Nephron progenitor cell (in vitro differentiated cells): Measurements from ENCODE around the gene C2CD4C.

Source experiments
- DNase-seq: peaks from one replicate; pipeline ENCODE4 v3.0.0; 2021
- H3K27ac Mint-ChIP-seq: 2 replicates; pipeline ENCODE4 v1.8.0; 2021; ENCODE audit warnings: mild to moderate bottlenecking, moderate library complexity, mixed read lengths
- H3K27me3 Mint-ChIP-seq: 2 replicates; pipeline ENCODE4 v1.8.0; 2021; ENCODE audit warnings: mild to moderate bottlenecking, low read depth, mixed read lengths; ENCODE audit not compliant: poor library complexity
- H3K36me3 Mint-ChIP-seq: 2 replicates; pipeline ENCODE4 v1.8.0; 2021; ENCODE audit warnings: low read depth, mixed read lengths
- H3K4me1 Mint-ChIP-seq: 2 replicates; pipeline ENCODE4 v1.8.0; 2021; ENCODE audit warnings: mixed read lengths
- H3K4me3 Mint-ChIP-seq: 2 replicates; pipeline ENCODE4 v1.8.0; 2021; ENCODE audit warnings: mild to moderate bottlenecking, moderate library complexity, mixed read lengths
- H3K9me3 Mint-ChIP-seq: 2 replicates; pipeline ENCODE4 v1.8.0; 2021; ENCODE audit warnings: mild to moderate bottlenecking, moderate library complexity, mixed read lengths
- TF ChIP-seq, protein P1 (sequence below): fragments of 200-600 bp; sonication (generic); IDR thresholded peaks from 2 replicates; pipeline ENCODE4 v1.5.0; 2021; ENCODE audit warnings: antibody characterized with exemption

C2CD4C gene

DNA sequence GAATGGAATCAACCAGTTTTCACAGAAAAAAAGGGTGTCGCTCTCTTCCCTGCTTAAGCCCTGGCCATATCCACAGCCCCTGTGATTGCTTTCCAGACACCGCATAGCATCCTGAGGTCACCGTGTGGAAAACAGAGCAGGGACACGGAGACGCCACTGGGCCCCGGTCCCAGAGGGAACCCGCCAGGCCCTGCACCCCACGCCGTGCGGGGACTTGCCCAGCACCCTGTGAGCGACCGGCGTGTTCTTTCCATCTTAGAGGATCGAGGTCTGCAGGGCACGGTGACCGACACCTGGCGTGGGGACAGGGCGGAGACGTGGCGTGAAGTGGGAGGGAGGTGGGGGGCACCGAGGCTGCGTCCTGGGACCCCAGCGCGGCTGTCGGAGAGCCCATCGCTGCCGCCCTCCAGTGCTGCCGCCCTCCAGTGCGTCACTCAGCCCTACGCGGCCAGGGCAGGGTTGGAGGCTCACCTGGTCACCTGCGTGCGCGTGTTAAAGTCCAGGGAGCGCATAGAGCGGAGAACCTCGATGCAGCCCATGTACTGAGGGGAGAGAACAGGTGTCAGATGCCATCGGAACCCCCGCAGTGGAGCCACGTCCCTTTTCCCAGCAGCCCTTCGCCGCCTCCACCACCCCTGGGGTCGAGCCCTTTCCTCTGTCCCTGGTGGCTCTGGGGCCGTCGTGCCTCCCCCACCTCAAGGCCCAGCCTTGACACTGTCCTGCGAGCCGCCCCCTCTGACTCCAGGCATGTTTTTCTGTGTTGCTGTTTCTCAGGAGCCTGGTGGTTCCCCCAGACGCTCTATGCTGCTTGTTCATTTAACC, 31.7 kb upstream of the C2CD4C start:
- Mint-ChIP-seq H3K27me3 (peaks cover 5% of the 10 kb centered on the region), H3K27ac (no peak overlapping the region), H3K4me1 (peaks cover 29% of the 10 kb centered on the region), H3K4me3 (no peak overlapping the region), H3K9me3 (peaks cover 10% of the 10 kb centered on the region), H3K36me3 (peaks cover 32% of the 10 kb centered on the region)
- TF ChIP-seq, protein P1, sequence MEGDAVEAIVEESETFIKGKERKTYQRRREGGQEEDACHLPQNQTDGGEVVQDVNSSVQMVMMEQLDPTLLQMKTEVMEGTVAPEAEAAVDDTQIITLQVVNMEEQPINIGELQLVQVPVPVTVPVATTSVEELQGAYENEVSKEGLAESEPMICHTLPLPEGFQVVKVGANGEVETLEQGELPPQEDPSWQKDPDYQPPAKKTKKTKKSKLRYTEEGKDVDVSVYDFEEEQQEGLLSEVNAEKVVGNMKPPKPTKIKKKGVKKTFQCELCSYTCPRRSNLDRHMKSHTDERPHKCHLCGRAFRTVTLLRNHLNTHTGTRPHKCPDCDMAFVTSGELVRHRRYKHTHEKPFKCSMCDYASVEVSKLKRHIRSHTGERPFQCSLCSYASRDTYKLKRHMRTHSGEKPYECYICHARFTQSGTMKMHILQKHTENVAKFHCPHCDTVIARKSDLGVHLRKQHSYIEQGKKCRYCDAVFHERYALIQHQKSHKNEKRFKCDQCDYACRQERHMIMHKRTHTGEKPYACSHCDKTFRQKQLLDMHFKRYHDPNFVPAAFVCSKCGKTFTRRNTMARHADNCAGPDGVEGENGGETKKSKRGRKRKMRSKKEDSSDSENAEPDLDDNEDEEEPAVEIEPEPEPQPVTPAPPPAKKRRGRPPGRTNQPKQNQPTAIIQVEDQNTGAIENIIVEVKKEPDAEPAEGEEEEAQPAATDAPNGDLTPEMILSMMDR = no peak
- DNase-seq = no peak

DNA sequence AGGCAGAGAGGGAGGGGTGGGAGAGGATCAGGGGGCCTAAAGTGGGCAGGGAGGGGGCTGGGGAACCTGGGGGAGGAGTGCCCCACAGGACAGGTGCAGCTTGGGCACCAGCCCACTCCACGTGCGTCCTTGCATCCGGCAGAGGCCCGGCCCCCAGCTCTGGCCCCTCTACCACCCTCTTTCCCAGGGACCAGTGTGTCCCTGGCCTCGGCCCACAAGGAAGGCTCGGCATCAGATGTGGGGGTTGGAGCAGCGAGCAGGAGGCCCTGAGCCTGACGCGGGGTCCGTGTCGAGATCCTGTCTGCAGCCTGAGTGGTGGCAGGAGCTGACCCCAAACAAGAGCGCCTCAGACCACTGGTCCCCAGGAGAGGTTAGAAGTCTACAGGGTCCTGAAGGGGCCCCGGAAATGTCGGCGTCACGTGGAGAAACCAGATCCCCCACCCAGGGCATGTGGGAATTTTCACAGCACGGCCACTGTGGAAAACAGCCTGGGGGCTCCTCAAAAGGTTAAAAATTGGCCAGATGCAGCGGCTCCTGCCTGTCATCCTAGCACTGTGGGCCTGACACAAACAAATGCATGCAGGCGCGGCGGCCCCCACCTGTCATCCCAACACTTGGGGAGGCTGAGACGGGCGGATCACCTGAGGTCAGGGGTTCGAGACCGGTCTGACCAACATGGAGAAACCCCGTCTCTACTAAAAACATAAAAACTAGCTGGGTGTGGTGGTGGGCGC, 30.4 kb upstream of the C2CD4C start:
- H3K4me1 Mint-ChIP-seq = peaks cover 37% of the 10 kb centered on the region
- TF ChIP-seq, protein P1 = no peak
- peaks cover 10% of the 10 kb centered on the region for H3K9me3 Mint-ChIP-seq
- DNase-seq = no peak
- H3K27ac Mint-ChIP-seq = no peak overlapping the region
- H3K27me3 Mint-ChIP-seq = peaks cover 5% of the 10 kb centered on the region
- H3K36me3 Mint-ChIP-seq = peaks cover 24% of the 10 kb centered on the region
- no peak overlapping the region for H3K4me3 Mint-ChIP-seq

DNA sequence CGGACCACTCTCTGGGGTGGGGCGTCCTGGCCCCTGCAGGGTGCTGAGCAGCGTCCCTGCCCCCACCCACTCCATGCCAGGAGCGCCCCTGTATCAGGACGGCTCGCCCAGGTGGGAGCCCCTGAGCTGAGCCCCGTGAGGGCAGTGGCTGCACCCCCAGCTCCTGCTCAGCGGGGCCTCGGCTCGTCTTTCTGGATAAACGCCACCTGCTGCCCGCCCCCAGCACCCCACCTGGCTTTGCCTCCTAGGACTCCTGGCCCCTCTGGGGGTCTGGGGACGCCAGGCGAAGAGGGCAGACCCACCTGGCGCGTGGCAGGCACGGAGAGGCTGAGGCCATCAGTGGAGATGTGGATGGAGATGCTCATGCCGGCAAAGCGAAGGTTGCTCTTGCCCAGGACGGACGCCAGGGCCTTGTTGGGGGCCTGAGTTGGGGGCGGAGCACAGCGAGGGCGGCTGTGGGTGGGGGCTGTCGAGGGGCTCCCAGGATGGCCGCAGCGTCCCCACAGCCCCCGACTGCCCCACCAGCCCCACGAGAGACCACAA, 29.5 kb upstream of the C2CD4C start:
- Mint-ChIP-seq H3K27ac (no peak overlapping the region), H3K27me3 (peaks cover 5% of the 10 kb centered on the region), H3K4me3 (no peak overlapping the region), H3K36me3 (peaks cover 24% of the 10 kb centered on the region), H3K9me3 (peaks cover 10% of the 10 kb centered on the region), H3K4me1 (peaks cover 37% of the 10 kb centered on the region)
- TF ChIP-seq, protein P1 = no peak
- DNase-seq = no peak

DNA sequence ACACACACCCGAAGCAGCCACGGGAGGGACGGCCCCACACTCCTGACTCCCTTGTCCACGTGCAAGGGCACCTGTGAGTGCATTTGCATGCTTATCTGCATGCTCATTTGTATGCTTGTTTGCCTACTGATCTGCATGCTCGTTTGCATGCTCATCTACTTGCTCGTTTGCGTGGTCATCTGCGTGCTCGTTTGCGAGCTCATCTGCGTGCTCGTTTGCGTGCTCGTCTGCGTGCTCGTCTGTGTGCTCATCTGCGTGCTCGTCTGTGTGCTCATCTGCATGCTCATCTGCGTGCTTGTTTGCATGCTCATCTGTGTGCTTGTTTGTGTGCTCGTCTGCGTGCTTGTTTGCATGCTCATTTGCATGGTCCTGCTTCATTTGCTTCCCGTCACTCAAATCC, 28.1 kb upstream of the C2CD4C start:
- no peak for DNase-seq
- peaks cover 8% of the 10 kb centered on the region for H3K9me3 Mint-ChIP-seq
- peaks cover 21% of the 10 kb centered on the region for H3K36me3 Mint-ChIP-seq
- peaks cover 37% of the 10 kb centered on the region for H3K4me1 Mint-ChIP-seq
- TF ChIP-seq, protein P1 = no peak
- H3K27ac Mint-ChIP-seq = no peak overlapping the region
- peak overlapping the region; percentile 58 for H3K4me3 Mint-ChIP-seq
- H3K27me3 Mint-ChIP-seq = peaks cover 5% of the 10 kb centered on the region

DNA sequence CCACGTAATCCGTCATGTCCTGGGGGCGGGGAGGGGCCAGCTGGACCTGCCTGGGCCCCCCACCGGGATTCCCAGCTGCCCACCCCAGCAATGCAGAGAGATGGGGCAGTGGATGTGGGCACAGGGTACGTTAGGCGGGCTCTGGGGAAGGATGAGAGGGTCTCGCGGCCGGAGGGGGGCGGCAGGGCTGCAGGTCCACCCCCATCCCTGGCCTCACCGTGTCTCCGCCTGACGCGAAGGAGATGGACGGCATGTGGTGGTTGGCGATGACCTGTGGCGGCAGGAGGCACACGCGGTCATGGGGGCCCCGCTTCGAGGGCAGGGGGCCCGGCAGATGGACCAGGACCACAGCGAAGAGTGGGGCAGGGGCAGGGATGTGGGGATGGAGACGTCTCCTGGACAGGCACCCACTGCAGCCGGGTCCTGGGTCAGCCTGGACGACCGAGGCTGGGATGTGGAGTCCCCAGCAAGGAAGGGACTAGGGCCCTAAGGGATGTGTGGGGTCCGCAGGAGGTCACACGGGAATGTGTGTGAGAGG, 27.5 kb upstream of the C2CD4C start:
- DNase-seq = no peak
- peaks cover 2% of the 10 kb centered on the region for H3K27me3 Mint-ChIP-seq
- H3K4me3 Mint-ChIP-seq = no peak overlapping the region
- TF ChIP-seq, protein P1 = no peak
- no peak overlapping the region for H3K27ac Mint-ChIP-seq
- peaks cover 33% of the 10 kb centered on the region for H3K4me1 Mint-ChIP-seq
- peaks cover 2% of the 10 kb centered on the region for H3K9me3 Mint-ChIP-seq
- H3K36me3 Mint-ChIP-seq = peaks cover 16% of the 10 kb centered on the region
